Measurements from ENCODE around the gene EXOC7. TPM values are rescaled to one million over a fixed set of nuclear protein-coding genes. Genes with fewer than 3 reads are reported as not detected.

Gene EXOC7
- total RNA-seq, 2 experiments from 2014 or later, result 88.1 to 90.6 TPM

DNA sequence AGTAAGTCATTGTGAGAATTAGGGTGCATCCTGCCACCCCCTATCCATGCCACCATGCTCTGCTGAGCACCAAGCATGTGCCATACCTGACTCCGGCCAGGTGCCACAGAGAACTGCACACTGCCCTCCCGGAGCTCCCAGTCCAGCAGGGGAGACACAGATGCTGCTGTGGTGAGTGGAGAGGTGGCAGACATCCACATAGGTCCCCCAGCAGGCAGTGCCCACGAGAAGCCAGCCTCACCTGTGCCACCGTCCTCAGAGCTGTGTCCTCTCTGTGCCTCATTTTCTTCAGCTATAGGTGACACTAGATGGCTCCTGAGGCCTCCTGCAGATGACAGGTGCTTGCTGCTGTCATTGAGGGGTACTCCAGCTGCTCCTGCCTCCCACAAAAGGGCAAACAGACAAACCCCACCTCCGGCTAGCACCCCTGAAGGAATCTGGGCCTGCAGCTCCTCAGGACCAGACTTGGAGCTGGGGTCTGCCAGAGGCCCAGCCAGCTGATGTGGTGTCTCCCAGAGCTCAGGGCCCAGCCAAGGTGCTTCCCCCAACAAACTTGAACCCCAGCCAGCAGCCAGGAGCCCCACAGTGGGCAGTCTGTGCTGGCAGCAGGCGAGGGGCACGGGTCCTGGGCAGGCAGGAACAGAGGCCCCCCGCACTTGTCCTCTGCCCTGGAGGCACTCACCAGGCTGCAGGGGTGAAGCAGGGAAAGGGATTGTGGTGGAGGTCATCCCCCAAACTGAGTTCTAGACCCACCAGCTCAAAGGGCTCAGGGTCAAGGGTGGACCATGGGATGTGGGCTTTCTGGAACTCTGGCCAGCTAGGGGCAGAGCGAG is 20.4 kb upstream of the EXOC7 start:
- Mint-ChIP-seq H3K9me3 (no peaks in the 10 kb centered on the region), H3K27ac (peak overlapping the region; percentile 9)
- POLR2A ChIA-PET, result interaction anchor here (1.2 to 4.5 kb wide), 4 partner anchors 57 to 157 kb away, joined by 3 to 43 read pairs (median 6); no protein-coding TSS in a partner anchor

GRCh38 chr17:76123191-76123499 is 19.6 kb upstream of the EXOC7 start:
- no peaks in the 10 kb centered on the region for H3K36me3 Mint-ChIP-seq (ENCODE audit: low read depth)
- peak overlapping the region; percentile 9 for H3K27ac Mint-ChIP-seq
- TF ChIP-seq, protein P1, sequence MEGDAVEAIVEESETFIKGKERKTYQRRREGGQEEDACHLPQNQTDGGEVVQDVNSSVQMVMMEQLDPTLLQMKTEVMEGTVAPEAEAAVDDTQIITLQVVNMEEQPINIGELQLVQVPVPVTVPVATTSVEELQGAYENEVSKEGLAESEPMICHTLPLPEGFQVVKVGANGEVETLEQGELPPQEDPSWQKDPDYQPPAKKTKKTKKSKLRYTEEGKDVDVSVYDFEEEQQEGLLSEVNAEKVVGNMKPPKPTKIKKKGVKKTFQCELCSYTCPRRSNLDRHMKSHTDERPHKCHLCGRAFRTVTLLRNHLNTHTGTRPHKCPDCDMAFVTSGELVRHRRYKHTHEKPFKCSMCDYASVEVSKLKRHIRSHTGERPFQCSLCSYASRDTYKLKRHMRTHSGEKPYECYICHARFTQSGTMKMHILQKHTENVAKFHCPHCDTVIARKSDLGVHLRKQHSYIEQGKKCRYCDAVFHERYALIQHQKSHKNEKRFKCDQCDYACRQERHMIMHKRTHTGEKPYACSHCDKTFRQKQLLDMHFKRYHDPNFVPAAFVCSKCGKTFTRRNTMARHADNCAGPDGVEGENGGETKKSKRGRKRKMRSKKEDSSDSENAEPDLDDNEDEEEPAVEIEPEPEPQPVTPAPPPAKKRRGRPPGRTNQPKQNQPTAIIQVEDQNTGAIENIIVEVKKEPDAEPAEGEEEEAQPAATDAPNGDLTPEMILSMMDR (IDR thresholded peaks at IDR 0.05), result no peak
- peak overlapping the region; percentile 9 for H3K4me3 Mint-ChIP-seq
- CTCF ChIA-PET, result interaction anchor here (3.7 to 9.6 kb wide), 2 partner anchors 58 to 157 kb away, joined by 68 to 130 read pairs; no protein-coding TSS in a partner anchor
- ATAC-seq (ENCODE audit: poor library complexity) (no peak), DNase-seq (no peak)
- Histone ChIP-seq H3K36me3 (ENCODE audit: insufficient read depth, low read length) (no peaks in the 10 kb centered on the region), H3K27me3 (ENCODE audit: control insufficient read depth in 1 of 2, insufficient read depth in 2 of 2, low read length in 2 of 2) (no peaks in the 10 kb centered on the region), H3K27ac (ENCODE audit: low read depth in 1 of 2, low read length in 2 of 2) (no peak overlapping the region), H3K4me3 (ENCODE audit: low read length) (no peak overlapping the region), H3K9me3 (ENCODE audit: control insufficient read depth in 1 of 2, insufficient read depth in 1 of 2, low read length in 2 of 2) (no peaks in the 10 kb centered on the region), H3K4me1 (ENCODE audit: insufficient read depth, low read length) (peaks cover 35% of the 10 kb centered on the region)
- no peaks in the 10 kb centered on the region for H3K9me3 Mint-ChIP-seq
- POLR2A ChIA-PET, result interaction anchor here (0.9 to 4.5 kb wide), 4 partner anchors 58 to 148 kb away, joined by 3 to 43 read pairs (median 6); no protein-coding TSS in a partner anchor
- H3K27me3 Mint-ChIP-seq, result no peaks in the 10 kb centered on the region
- peaks cover 21% of the 10 kb centered on the region for H3K4me1 Mint-ChIP-seq (ENCODE audit: low read depth)
- intact Hi-C loops (cut with DNase I, micrococcal nuclease), result loop anchor here (5.0 kb wide), 2 partner anchors 174 to 274 kb away; no protein-coding TSS in a partner anchor

More for the DNA sequence above, 20.4 kb upstream of the EXOC7 start:
- TF ChIP-seq, protein P1 (IDR thresholded peaks at IDR 0.05), result no peak
- Mint-ChIP-seq H3K4me3 (peak overlapping the region; percentile 51), H3K4me1 (ENCODE audit: low read depth) (peaks cover 21% of the 10 kb centered on the region), H3K27me3 (no peaks in the 10 kb centered on the region), H3K36me3 (ENCODE audit: low read depth) (no peaks in the 10 kb centered on the region)
- ATAC-seq (ENCODE audit: poor library complexity) (no peak), DNase-seq (peak in 2 of 14 experiments; percentile 25 to 39)
- Histone ChIP-seq H3K4me1 (ENCODE audit: insufficient read depth, low read length) (peaks cover 35% of the 10 kb centered on the region), H3K9me3 (ENCODE audit: control insufficient read depth in 1 of 2, insufficient read depth in 1 of 2, low read length in 2 of 2) (no peaks in the 10 kb centered on the region), H3K27ac (ENCODE audit: low read depth in 1 of 2, low read length in 2 of 2) (no peak overlapping the region), H3K36me3 (ENCODE audit: insufficient read depth, low read length) (no peaks in the 10 kb centered on the region), H3K27me3 (ENCODE audit: control insufficient read depth in 1 of 2, insufficient read depth in 2 of 2, low read length in 2 of 2) (no peaks in the 10 kb centered on the region), H3K4me3 (ENCODE audit: low read length) (no peak overlapping the region)
- intact Hi-C loops (cut with DNase I, micrococcal nuclease), result loop anchor here (5.0 kb wide), 2 partner anchors 173 to 273 kb away; no protein-coding TSS in a partner anchor
- CTCF ChIA-PET, result interaction anchor here (3.7 to 9.6 kb wide), 2 partner anchors 57 to 156 kb away, joined by 68 to 130 read pairs; no protein-coding TSS in a partner anchor

DNA sequence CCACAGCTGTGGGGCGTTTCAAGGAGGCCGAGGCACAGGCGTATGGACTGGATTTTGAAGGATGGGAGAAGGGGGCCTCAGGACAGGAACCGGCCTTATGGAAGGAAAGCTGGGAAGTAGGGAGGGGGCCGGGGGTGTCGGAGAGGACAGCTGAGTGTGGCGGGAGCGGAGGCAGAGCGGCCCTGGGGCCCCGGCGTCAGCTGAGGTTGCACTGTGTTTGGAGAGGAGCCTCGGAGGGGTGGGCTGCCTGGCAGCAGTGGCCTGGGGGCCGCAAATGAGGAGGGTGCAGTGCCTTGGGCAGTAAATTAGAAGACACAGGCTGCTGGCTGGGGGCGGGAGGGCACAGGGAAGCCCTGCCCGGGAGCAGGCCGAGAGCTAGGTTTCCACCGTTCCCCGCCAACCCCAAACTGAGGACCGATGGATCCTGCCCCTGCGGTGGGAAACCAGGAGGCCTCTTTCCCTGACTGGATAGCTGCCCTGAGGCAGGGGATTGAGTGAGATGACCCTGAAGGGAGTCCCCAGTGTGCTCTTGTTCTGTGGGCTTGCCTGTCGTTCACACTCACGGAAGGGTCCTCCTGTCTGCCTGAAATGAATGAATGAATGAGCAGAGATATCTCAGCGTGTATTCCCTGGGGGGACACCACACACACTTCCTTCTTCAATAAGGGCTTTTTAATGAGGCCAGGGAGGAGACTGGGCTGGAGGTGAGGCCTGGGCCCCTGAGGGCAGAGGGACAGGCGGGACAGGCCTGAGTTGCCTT is 19.0 kb upstream of the EXOC7 start:
- POLR2A ChIA-PET, result interaction anchor here (0.9 to 4.5 kb wide), 3 partner anchors 58 to 142 kb away, joined by 3 to 43 read pairs (median 5); no protein-coding TSS in a partner anchor
- TF ChIP-seq, protein P1 (IDR thresholded peaks at IDR 0.05), result no peak
- H3K4me1 ChIP-seq (ENCODE audit: insufficient read depth, low read length), result peaks cover 35% of the 10 kb centered on the region
- CTCF ChIA-PET, result interaction anchor here (1.1 to 9.6 kb wide), 4 partner anchors 33 to 157 kb away, joined by 3 to 130 read pairs (median 37); no protein-coding TSS in a partner anchor
- H3K9me3 Mint-ChIP-seq, result no peaks in the 10 kb centered on the region
- no peak overlapping the region for H3K27ac ChIP-seq (ENCODE audit: low read depth in 1 of 2, low read length in 2 of 2)
- peak overlapping the region; percentile 42 for H3K27ac Mint-ChIP-seq
- H3K4me3 Mint-ChIP-seq, result peak overlapping the region; percentile 9
- H3K9me3 ChIP-seq (ENCODE audit: control insufficient read depth in 1 of 2, insufficient read depth in 1 of 2, low read length in 2 of 2), result no peaks in the 10 kb centered on the region
- DNase-seq (peak in 1 of 14 experiments; percentile 32), ATAC-seq (ENCODE audit: poor library complexity) (no peak)
- H3K4me1 Mint-ChIP-seq (ENCODE audit: low read depth), result peaks cover 21% of the 10 kb centered on the region
- intact Hi-C loops (cut with DNase I, micrococcal nuclease), result loop anchor here (5.0 kb wide), 2 partner anchors 175 to 275 kb away; no protein-coding TSS in a partner anchor
- H3K4me3 ChIP-seq (ENCODE audit: low read length), result no peak overlapping the region
- no peaks in the 10 kb centered on the region for H3K36me3 ChIP-seq (ENCODE audit: insufficient read depth, low read length)
- no peaks in the 10 kb centered on the region for H3K27me3 Mint-ChIP-seq
- H3K36me3 Mint-ChIP-seq (ENCODE audit: low read depth), result no peaks in the 10 kb centered on the region
- H3K27me3 ChIP-seq (ENCODE audit: control insufficient read depth in 1 of 2, insufficient read depth in 2 of 2, low read length in 2 of 2), result no peaks in the 10 kb centered on the region
